NAMALWA (cell line): ENCODE results near the gene CHID1.

Source experiments
- DNase-seq: peaks from one replicate; pipeline ENCODE4 v3.0.0-alpha.2; 2015; ENCODE audit warnings: low spot score

CHID1 gene

GRCh38 chr11:933142-933851 lies 22.7 kb upstream of the CHID1 start:
- DNase-seq: no peak

DNA sequence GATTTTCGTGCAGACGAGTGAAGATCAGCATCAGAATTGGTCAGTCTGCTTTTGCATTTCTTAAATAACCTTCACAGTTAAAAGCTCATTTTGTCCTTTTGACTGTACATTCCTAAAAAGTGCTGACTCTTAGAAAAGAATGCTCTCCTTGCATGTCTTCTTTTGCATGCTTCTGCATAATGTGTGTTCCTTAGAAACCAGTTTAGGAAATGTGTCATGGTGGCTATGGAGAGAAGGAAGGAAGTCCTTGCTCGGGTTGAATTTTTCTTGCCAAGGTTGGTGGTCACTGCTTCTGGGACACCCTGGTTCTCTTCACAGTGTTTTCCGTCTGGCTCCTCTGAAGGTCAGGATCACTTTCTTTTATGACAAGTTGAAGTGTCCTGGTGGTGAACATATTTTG lies 21.8 kb upstream of the CHID1 start:
- DNase-seq: no peak

DNA sequence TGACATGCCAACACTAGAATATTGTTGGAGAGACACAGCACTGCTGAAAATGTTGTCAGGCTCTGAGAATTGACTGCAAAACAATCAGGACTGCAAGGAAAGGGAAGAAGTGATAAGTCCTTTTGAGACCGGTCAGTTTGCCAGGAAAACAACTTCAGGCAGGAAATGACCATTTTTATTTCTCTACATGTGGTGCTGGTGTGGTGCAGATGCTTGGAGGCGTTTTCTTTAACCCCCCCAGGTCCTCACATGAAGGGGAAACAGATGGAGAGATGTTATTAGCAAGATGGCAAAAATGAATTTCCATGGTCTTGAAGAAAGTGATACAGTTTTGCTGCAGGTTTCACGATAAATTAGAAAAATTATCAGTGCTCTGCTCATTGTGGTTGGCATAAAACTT lies 20.8 kb upstream of the CHID1 start:
- DNase-seq: no peak

GRCh38 chr11:929405-929804 lies 18.8 kb upstream of the CHID1 start:
- DNase-seq: no peak

DNA sequence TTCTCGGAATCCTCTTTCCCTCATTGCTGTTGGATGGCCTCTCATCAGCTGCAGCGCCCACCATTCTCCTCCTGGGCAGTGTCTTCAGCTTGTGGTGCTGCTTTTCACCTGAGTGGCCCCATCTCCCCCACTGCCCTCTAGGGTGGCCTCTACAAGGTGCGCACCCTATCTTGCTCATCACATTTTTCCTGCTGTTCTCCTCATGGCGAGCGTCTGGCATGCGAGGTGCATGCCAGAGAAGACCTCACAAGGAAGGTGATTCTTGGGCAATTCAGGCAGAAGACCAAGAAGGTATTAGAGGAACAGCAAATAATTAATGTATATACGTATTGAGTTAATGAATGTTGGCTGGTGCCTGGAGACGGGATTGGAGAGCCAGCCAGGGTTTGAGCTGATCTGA lies 18.2 kb upstream of the CHID1 start:
- no peak for DNase-seq

GRCh38 chr11:927871-928270 lies 17.3 kb upstream of the CHID1 start:
- DNase-seq: no peak

GRCh38 chr11:926341-926916 lies 15.8 kb upstream of the CHID1 start:
- no peak for DNase-seq

GRCh38 chr11:925496-926301 lies 15.1 kb upstream of the CHID1 start, which contains the start of gene AP2A2:
Gene AP2A2 (plus strand): TSS chr11:925870. CDS start chr11:926022, 152 bp downstream.
- peak; percentile 89 for DNase-seq

DNA sequence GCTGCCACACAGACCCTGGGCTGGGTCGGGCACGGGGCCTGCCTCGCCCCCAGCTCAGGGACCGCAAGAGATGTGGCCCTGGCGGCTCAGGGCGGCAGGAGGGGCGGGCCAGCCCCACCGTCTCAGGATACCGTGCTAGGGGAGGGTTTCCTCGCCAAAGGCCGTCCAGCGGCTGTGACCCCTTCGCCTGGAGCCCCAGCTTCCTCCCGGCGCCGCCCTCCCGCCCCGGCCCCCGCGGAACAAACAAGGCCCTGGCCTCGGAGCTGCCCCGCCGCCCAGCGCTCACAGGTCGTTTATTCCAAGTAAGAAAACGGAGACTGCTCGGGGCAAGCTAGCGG lies 14.5 kb upstream of the CHID1 start:
- DNase-seq: no peak

GRCh38 chr11:924406-925157 lies 14.0 kb upstream of the CHID1 start:
- no peak for DNase-seq

GRCh38 chr11:923691-924405 lies 13.2 kb upstream of the CHID1 start:
- DNase-seq: no peak

DNA sequence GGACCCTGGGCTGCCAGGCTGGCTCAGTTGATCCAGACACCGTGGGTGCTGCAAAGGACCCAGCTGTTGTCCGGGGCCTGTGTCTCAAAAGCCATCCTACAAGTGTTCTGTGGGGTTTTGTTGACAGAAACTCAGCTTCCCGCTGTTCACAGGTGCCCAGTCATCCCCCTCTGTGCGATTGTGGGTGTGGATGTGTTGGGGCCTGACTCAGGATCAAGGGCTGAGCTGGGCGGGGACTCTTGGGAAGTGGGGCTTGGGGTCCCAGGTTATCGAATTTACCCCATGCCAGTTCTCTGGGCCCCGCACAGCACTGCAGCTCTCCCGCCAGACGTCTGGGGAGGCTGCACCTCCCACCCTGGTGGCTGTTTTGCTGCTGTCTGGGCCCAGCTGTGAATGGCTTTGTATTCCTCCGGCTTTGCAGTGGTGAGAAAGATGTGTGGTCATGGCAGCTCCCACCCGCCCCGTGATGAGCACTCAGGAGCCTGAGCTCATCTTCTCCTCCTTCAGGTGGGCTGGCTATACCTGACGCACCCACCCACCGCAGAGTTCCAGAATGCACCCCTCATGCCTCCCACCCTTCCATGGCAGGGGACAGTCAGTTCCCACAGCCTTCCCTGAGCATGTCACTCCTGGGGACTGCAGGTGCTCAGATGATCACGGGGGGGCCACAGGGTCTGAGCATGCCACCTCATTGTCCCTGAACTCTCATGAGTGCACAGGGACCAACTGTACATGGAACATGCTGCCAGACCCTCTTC lies 11.5 kb upstream of the CHID1 start:
- no peak for DNase-seq

GRCh38 chr11:917426-917825 lies 6.8 kb upstream of the CHID1 start:
- no peak for DNase-seq

DNA sequence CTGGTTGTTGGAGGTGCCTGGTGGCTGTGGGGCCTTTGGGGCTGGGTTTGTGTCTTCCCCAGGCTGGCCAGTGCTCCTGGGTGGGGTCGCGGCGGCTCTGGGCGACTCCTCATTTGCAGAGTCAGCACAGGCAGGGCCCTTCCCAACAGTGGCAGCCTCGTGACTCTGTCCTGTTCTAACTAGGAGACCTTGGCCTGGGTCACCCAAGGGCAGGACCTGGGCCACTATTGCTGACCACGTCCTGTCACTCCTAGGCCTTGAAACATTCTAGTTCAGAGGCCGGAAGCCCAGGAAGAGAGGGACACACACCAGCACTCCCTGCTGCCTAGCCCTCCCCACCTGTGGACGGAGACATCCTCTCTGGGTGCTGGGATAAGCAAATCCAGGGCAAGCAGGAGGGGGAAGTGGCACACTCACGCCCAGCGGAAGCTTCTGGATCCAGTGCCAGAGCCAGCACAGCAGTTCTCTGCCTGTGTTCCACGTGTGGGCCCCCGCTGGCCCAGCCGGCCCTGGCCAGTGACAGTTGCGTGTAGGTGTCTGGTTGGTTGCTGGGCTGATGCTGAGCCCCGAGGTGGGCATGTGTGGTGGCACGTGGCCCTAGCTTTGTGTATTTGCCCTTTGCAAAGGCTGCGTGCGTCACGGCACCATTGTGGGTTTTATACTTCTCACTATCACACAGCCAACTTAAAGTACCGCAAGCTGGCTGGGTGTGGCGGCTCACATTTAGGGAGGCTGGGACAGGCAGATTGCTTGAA lies 4.3 kb upstream of the CHID1 start:
- DNase-seq: no peak

DNA sequence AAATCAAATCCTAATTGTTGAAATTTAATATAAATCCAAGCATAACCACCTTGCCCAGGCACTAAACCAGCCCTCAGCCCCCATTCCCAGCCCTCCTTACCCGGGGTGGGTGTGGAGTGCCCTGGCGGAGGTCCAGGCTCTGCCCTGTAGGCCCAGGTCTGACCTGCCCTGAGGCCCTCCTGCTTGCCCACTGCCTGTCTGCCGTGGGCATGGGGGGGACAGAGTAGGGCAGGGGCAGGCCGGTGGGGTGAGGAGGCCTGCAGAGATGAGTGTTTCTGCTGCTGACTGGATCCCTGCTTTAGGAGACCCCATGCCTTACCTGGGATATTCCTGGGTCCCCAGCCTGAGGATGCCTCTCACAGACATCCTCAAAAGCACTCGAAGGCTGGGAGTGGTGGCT lies 3.6 kb upstream of the CHID1 start:
- no peak for DNase-seq

- DNase-seq: no peak
Measured at GRCh38 chr11:913043-913442, 2.4 kb upstream of the CHID1 start.

- DNase-seq: no peak
Measured at GRCh38 chr11:912266-912665, 1.7 kb upstream of the CHID1 start.

- DNase-seq: no peak
Measured at GRCh38 chr11:911890-912219, 1.2 kb upstream of the CHID1 start.

DNA sequence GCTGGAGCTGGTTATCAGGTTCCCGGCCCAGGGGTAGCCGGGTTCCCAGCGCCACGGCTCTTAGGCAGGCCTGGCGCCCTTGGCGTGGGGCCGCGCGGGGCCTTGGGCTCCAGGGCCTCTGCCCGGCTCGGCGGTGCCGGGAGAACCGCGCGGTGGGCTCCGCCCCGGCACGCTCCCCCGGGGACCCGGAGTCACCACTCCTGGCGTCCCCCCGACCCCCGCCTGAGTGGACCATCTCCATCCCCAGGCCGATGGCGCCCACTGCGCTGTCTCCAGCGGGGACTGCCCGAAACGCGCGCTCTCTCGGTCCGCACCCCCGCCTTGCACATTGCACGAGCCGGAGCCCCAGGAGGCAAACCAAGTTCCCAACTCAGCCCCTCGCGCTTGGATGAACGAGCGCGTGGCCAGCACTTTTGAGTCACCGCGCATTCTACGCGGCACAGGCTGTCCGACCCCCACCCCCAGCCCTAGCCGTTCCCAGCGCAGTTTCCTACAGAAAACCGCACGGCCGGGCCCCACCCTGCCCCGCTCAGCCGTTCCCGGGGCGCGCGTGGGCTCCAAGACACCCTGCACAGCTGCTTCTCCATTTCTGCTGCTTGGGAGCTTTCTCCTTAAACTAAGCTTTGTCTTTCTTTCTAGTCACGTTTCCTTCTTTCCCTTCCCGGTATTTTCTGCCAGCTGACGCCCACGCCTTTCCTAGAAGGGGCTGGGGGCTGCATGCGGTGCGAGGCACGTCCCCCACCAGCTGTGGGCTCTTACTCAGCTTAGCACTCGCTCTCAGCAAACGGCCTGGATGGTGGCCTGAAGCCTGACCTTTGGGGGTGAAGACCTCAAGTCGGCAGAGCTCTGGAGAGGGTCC lies 650 bp upstream of the CHID1 start:
- DNase-seq: peak; percentile 32
